HG03565 (cell line): Measurements from ENCODE around the gene FHAD1.

ENCODE experiments used
- ATAC-seq: cut with Tn5 transposase; IDR thresholded peaks from one replicate; pipeline ENCODE4 v1.9.1; 2021; ENCODE audit warnings: mild to moderate bottlenecking, moderate library complexity; ENCODE audit not compliant: unreplicated experiment

The FHAD1 gene

GRCh38 chr1:15324869-15325335 lies 77.9 kb downstream of the FHAD1 start:
- no peak for ATAC-seq

- ATAC-seq: no peak
Observed at GRCh38 chr1:15325375-15326085, 78.5 kb downstream of the FHAD1 start.

- ATAC-seq: no peak
Observed at GRCh38 chr1:15326691-15327588, 79.9 kb downstream of the FHAD1 start.

GRCh38 chr1:15328351-15329103 lies 81.5 kb downstream of the FHAD1 start:
- ATAC-seq: no peak

- no peak for ATAC-seq
Observed at GRCh38 chr1:15329104-15329820, 82.2 kb downstream of the FHAD1 start.

GRCh38 chr1:15330028-15330427 lies 83.0 kb downstream of the FHAD1 start:
- ATAC-seq: no peak

GRCh38 chr1:15331180-15331579 lies 84.2 kb downstream of the FHAD1 start:
- no peak for ATAC-seq

GRCh38 chr1:15331734-15332133 lies 84.7 kb downstream of the FHAD1 start:
- no peak for ATAC-seq

GRCh38 chr1:15332525-15332924 lies 85.5 kb downstream of the FHAD1 start:
- ATAC-seq: no peak

GRCh38 chr1:15332952-15333715 lies 86.1 kb downstream of the FHAD1 start:
- ATAC-seq: no peak

- ATAC-seq: no peak
Observed at GRCh38 chr1:15334995-15335394, 88.0 kb downstream of the FHAD1 start.

- ATAC-seq: no peak
Observed at GRCh38 chr1:15336866-15337265, 89.8 kb downstream of the FHAD1 start.

- no peak for ATAC-seq
Observed at GRCh38 chr1:15337656-15338402, 90.8 kb downstream of the FHAD1 start.

GRCh38 chr1:15339570-15339969 lies 92.5 kb downstream of the FHAD1 start:
- no peak for ATAC-seq

GRCh38 chr1:15341228-15341627 lies 94.2 kb downstream of the FHAD1 start:
- no peak for ATAC-seq

GRCh38 chr1:15341634-15342407 lies 94.8 kb downstream of the FHAD1 start:
- no peak for ATAC-seq

GRCh38 chr1:15342408-15342967 lies 95.5 kb downstream of the FHAD1 start:
- no peak for ATAC-seq

- ATAC-seq: no peak
Observed at GRCh38 chr1:15343099-15343498, 96.1 kb downstream of the FHAD1 start.
